T follicular helper cell (primary cell): ENCODE measurements around the gene NMUR1.
A peak's percentile ranks its signal among the peaks of the same experiment; 100 is the strongest.
"Not testable (repeated sequence)": the region's sequence is repeated elsewhere in the genome, so short reads cannot be mapped to it uniquely, and the experiment has no call there.

Source experiments
- DNase-seq: peaks from one replicate; pipeline ENCODE4 v3.0.0-alpha.2; 2020; ENCODE audit warnings: low read depth
- total RNA-seq, 2 experiments: gene quantifications; one replicate each; lab custom pipeline; 2026; lab: John Stamatoyannopoulos, UW

Gene NMUR1, protein sequence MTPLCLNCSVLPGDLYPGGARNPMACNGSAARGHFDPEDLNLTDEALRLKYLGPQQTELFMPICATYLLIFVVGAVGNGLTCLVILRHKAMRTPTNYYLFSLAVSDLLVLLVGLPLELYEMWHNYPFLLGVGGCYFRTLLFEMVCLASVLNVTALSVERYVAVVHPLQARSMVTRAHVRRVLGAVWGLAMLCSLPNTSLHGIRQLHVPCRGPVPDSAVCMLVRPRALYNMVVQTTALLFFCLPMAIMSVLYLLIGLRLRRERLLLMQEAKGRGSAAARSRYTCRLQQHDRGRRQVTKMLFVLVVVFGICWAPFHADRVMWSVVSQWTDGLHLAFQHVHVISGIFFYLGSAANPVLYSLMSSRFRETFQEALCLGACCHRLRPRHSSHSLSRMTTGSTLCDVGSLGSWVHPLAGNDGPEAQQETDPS
- 0 to 0.12 reads per million in 2 experiments for total RNA-seq

DNA sequence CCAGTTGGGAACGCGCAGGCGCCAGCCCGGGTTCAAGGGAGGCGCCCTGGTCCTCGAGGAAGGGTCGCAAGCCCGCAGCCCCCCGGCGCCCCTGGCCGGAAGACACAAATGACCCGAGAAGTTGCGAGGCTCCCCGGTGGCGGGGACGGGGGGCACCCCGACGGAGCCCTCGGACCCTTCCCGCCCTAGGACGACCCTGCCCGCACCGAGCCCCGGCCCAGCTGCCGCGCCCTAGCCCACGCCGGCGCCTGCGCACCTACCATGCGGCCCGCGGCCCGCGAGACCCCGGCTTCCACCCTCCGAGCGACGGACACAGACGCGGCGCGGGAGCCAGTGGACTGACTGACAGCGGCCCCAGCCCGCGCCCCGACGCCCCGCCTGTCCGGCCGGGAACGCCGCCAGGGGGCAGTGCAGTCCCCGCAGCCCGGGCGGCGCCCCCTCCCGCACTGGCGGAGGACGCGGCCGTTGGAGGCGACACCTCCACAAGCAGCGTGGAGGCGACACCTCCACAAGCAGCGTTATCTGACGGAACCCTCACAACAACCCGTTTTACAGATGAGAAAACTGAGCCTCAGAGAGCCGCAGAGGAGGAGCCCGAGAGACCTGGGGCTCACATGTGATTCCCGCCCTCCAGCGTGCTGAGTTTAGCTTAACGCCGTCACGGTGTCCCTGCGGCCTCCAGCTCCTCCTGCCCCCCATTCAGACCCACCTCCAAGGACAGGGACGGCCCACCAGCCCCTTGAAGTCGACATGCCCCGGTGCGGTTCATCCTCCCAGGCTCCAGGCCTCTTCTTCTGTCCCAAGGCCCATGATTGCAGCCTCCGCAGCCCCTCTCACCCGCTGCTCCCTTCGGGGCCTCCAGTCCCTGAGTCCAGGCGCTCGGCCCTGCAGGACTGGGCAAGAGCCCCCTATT is at the start of gene NMUR1:
TSS of gene NMUR1 (minus strand) at position 347 of the 913 bp plus-strand sequence. CDS start at position 263, 84 bp downstream.
- peak; percentile 46 for DNase-seq

DNA sequence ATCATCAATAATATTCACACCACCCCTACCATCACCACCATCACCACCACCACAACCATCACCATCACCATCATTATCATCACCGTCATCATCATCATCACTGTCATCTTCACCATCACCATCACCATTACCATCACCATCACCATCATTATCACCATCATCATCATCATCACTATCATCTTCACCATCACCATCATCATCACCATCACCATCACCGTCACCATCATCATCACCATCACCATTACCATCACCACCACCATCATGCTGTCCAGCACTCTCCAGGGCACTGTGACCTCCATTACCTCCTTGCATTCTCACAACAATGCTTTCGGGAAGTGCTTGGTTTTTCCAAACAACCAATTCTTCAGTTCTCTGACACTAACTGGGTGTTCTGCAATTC is 49.3 kb upstream of the NMUR1 start:
- DNase-seq, result no peak

DNA sequence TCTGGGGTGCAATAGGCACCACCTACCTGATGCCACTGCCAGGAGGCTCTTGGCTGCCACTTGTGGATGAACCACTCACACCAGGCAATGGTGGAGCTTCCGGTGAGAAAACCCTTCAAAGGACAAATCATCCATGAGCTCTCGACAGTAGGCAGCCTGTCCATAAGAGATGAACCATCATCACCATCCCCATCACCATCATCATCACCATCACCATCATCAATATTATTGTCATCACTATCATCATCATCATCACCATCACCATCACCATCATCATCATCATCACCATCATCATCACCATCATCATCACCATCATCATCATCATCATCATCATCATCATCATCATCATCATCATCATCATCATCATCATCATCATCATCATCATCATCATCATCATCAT is 48.4 kb upstream of the NMUR1 start:
- not testable (repeated sequence) for DNase-seq

DNA sequence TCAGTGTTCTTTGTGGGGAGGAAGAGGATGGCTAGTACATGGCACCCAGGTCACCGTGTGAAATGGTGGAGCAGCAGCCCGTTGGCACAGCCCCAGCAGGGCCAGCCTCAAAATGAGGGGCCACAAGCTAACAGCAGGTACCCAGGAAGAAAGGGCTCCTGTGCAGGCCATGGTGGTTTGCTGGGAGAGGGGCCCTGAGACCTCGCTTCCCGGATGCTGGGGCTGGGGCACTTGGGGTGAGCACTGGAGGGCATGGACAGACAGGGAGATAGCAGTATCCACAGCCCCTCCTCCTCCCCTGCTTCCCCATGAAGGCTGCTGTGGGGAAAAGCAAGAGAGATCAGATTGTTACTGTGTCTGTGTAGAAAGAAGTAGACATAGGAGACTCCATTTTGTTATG is 46.2 kb upstream of the NMUR1 start:
- DNase-seq, result no peak

DNA sequence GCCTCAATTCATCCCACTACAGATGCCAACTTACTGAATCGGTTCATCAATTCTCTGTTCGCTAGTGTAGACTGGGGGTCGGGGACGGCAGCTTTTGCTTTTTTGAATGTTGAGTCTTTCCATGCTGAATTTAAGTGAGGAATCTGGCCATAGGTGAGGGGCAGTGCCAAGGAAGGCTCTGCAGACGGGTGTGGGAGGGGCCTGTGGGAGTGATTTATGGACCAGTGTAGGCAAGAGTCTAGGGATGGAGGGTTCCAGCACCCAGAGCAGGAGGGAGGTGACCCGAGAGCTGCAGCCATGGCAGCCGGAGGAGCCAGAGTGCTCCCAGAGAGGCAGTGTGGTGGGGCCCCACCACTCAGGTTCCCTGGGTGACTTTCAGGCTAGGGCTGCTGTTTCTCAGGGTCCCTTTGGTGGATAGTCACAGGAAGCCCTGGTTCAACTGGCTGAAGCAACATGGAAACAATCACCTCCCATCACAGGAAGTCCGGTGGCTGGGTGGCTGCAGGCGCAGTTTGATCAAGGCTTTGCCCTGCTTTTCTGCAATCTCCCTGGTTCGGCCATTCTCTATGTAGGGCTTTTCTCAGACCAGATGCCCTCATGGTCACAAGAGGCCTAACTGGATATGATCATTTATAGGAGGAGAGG is 45.5 kb upstream of the NMUR1 start:
- DNase-seq, result no peak

DNA sequence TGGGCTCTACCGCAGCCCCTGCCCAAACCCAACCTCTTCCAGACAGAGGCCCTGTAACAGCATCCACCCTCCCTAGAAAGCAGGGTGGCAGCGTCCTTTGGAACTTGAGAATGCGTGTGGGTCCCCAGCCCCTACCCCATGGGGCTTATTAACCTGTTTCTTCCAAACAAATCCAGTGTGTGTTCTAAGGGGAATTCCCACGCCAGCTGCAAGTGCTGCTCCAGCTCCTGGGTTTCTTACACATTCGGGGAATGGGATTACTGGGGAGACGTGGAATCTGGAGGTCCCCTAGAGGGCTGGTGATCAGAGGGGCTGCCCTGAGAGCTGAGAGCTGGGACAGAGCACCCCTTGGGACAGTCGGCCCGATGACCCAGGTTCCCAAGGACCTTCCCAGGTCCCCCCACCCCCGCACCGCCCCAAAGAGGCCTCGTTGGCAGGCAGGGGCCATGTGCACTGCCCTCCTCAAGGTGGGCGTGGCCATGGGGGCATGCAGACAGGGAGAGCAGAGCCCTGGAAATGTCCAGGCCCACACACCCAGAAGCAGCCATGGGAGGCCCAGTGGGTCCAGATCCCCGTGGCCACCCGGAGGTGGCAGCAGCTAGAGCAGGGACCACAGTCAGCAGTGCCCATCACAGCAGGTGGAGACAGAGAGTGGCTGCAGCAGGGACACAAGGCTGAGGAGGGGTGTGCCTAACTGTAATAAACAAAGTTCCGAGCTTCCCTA is 43.6 kb upstream of the NMUR1 start:
- DNase-seq, result no peak

DNA sequence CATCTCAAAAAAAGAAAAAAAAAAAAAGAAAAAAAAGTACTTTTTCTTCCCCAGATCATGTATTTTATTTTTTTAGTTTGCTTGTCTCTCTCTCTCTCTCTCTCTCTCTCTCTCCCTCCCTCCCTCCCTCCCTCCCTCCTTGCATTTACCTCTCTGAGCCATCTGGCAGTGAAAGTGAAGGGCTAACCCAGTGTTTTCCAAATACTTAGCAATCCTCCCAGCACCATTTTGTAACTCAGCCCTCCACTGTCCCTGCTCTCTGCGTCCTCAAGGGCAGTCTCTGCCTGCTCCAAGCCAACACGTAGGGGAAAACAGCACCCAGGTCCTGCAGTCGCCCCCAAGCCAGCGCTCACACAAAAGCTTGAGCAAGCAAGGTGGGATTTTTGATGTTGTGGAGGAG is 42.9 kb upstream of the NMUR1 start:
- no peak for DNase-seq

DNA sequence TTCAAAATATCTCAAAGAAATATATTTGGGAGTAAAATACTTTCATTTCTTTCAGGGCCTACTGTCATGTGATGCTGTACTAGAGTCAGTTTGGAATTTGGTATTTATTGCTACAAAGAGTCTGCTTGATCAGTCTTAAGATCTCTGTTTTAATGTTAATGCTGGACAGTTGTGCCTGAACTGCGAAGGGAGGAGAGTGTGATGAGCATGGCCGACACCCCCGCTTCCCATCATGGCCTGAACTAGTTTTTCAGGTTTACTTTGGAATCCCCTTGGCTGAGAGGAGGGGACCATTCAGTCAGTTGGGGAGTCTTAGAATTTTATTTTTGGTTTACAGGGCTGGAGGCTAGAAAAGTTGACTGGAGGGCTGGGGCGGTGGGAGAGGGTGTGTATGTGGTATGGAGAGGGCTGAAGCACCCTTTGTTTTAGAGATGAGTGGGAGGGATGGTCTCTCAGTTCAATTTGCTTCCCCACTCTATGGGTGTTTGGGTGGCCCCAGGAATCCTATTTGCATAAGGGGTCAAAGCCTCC is 41.5 kb upstream of the NMUR1 start:
- DNase-seq, result no peak

DNA sequence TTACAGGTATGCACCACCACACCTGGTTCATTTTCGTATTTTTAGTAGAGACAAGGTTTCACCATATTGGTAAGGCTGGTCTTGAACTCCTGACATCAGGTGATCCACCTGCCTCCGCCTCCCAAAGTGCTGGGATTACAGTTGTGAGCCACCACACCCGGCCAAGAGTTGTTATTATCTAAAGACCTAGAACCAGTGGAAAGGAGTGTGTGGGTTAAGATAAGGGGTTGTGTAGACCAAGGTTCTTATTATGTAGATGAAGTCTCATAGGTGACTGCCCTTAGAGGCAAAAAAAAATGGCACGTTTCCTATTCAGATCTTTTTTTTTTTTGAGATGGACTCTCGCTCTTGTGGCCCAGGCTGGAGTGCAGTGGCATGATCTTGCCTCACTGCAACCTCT is 40.7 kb upstream of the NMUR1 start:
- DNase-seq, result not testable (repeated sequence)

DNA sequence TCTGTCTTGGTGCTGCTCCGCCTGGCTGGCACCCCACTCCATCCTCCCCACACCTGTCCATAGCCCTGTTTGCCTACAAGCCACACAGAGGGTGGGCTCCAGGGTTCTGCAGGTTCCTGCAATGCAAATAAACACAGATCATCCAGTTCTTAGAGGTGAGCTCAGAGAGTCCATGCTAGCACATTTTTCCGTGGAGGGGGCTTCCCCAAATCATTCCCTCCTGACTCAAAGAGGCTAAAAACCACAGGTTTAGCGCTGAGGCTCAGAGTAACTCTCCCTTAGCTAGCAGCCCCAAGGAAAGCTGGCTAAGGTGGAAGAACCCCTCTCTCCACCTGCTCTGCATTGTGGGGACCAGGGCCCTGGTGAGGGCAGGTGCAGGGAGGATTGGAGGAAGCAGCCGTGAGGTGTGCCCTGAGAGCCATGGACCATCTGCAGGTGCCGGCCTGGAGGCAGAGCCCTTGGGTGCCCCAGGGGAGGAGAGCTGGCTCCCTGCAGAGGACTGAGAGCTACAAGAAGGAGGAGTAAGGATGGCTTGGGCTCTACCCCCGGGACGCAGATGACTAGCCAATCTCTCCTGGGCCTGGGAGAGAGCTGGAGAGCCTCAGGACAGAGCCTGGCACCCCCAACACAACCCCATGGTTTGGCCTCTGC is 38.7 kb upstream of the NMUR1 start:
- no peak for DNase-seq

DNA sequence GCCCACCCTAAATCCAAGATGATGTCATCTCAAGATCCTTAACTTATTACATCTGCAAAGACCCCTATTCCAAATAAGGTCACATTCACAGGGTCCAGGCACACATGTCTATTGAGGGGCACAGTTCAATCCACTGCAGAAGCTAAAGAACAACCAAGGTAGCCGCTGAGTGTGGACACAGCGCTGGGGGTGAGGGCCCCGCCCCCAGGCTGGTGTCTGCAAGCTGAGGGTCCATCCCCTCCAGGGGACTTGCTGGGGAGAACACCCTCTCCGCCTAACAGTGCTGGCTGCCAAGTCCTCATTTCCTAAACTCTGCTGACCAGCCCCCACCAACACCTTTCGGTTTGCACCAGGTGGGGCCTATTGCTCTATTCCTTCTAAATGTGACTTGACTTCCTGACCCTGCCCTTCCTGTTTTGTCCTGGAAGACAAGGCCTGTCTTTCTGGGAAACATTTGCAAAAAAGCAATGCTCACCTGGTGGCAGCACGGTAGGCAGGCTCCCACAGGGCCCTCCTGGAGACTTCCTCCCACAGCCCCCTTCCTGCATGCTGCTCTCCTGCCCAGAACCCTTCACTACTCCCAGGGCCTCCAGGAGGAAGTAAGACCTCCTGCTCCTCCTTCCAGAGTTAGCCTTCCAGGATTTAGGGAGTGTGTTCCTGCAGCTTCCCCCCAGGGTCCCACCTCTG is 38.0 kb upstream of the NMUR1 start:
- DNase-seq, result no peak

DNA sequence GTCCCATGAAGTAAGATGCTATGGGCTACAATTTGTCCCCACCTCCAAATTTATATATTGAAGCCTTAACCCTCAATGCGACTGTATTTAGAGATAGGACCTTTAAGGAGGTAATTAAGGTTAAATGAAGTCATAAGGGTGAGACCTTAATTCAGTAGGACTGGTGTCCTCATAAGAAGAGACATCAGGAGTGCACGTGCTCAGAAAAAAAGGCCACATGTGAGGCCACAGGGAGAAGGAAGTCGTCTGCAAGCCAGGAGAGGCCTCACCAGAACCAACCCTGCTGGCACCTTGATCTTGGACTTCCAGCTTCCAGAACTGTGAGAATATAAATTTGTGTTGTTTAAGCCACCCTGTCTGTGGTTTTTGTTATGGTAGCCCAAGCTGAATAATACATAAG is 36.9 kb upstream of the NMUR1 start:
- DNase-seq, result no peak

DNA sequence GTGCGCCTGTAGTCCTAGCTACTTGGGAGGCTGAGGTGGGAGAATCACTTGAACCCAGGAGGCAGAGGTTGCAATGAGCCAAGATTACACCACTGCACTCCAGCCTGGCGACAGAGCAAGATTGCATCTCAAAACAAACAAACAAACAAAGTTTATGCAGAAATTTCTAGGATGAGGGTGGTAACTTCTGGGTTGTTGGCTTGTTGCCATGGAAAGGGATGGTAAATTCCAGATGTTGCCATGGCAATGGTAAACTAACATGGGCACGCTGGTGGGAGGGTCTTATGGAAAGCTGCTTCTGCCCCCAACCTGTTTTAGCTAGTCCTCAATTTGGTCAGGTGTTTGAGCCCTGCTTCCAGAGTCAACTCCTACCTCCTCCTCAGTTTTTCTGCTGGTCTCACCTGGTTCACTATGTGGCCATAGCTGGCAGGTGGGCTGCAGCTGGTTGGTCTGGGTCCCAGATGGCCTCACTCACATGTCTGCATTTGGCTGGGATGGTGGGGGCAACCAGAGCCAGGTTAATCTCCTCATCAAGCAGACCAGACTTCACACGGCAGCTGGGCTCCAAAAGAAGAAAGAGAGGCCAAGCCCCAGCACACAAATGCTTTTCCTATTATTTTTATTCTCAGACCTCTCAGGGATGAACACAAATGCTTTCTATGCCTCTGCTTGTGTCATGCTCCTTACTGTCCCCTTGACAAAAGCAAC is 35.8 kb upstream of the NMUR1 start:
- DNase-seq, result no peak

DNA sequence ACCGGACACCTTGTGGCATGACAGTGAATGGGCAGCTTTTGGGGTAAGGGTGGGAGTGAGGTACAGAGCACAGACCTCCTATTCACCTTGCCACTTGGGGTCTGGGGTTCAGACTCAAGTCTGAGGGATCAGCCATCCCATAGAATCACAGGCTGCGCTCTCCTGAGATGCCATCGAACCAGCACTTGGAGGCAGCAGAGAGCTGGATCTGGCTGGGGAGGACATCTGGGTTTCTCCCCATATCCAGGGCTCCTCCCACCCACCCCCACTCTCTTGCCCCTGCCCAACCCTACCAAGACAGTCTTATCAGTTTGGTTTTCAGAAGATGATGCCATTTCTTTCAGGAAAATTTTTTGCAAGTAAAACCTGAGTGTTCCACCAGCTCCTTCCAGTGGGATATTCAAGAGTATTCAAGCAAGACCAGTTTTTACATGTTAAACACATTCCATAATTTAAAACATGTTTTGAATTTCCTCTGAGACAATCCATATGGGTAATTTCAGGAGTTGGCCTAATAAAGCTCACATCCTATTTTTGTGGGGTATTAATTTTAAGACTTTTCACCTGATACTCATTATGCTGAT is 33.2 kb upstream of the NMUR1 start:
- no peak for DNase-seq

DNA sequence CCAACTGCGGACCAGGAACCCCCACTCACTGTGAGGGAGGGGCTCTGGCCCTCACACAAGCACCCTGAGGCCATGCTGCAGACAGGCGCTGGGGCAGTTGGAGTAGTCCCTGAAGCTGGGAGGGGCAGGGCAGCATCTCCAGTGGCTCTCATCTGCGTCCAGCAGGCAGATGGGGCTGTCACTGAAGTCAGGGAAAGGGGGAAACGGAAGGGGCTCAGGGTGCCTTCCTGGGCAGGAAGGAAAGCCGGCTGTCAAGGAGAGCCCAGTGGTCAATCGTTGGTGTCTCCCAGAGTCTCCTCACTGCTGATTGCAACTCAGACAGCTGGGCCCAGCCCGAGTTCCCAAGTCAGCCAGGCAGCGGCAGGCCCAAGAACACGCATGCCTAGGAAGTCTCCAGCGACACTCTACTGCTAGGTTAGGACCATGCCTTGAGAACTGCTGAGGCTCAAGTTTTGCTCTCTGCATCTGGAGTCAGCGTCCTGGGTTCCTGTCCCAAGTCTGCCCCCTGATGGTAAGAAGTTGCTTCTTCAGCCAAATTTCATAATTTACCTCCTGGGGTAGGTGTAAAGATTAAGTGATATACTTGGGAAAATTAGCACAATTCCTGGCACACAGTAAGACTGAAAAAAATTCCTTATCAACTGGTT is 27.4 kb upstream of the NMUR1 start:
- DNase-seq, result peak; percentile 31

DNA sequence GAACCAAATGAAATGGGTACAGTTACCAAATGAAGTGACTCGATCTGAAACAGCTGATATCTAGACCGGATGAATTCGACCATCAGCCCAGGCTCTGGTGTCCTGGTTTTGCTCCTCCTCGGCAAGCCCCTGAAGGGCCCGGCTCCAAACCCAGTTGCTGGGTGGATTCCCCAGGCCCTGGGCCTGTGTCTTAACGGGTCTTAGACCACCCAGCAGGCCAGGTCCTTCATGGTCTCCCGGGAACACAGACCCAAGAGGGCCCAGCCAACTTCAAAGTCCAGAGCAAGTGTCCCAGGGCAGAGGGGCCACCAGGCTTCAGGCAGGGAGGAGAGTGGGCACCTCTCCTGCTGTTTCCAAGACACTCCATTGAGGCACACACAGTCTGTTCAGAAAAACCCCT is 26.7 kb upstream of the NMUR1 start:
- no peak for DNase-seq

DNA sequence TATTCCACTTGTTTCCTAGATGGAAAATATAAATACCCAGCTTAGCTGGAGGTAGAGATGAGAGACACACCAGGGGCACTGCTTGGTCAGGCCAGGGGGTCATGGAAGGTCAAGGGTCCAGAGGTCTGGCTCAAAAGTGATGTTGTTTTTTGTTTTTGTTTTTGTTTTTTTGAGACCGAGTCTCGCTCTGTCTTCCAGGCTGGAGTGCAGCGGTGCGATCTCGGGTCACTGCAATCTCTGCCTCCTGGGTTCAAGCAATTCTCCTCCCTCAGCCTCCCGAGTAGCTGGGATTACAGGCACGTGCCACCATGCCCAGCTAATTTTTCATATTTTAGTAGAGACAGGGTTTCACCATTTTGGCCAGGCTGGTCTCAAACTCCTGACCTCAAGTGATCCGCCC is 26.3 kb upstream of the NMUR1 start:
- not testable (repeated sequence) for DNase-seq

DNA sequence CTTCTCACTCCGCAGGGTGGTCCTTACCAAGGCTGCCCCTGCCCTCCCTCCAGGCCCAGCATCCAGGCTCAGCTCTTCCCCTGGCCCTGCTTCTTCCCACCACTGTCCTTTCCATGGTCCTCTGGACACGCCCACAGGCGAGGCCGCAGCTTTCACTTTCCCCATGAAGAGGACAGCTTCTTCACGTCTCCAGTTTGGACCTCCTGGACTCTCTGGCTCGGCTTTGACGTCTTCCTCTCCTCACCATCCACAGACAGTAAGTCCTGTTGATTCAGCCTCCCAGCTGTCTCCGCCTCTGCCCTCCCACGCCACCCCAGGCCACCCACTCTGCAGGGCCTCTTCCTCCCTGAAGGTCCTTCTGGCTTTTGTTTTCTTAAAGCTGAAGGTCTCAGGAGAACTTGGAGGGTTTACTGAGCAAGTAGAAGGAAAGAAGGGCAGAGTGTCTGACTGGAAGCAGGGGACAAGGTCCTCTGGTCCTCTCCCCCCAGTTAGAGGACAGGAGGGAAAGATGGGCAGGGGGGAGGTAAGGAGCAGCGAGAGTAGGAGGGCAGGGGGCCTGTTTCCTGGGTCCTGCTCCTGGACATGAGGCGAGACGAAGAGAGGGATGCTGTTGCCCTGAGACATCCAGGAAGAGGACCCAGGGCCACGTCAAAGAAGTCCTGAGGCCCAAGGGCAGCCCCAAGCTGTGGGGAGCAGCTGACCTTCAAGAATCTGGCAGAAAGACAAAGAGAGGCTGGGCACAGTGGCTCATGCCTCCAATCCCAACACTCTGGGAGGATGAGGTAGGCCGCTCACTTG is 24.7 kb upstream of the NMUR1 start:
- DNase-seq, result no peak
